MCF 10A (cell line): ENCODE measurements around the gene CEP170B. TPM values are rescaled to one million over a fixed set of nuclear protein-coding genes. Genes with fewer than 3 reads are reported as not detected.
"Not testable (repeated sequence)": the region's sequence is repeated elsewhere in the genome, so short reads cannot be mapped to it uniquely, and the experiment has no call there.

ENCODE experiments used
- BruUV-seq: library from RNA; stranded (reverse); fragments of 400-500 nt; replicated peaks from 2 replicates; lab custom pipeline; 2021; lab: Mats Ljungman, UMichigan
- CTCF ChIA-PET: fragments of 300-600 bp; sonication (Branson Sonifier 250); formaldehyde crosslinking; extraction: SDS; loops from one replicate; lab custom pipeline; 2021; ENCODE audit warnings: antibody characterized with exemption, inconsistent platforms; lab: Yijun Ruan, JAX
- POLR2A ChIA-PET: fragments of 300-600, 350-650 bp; sonication (Branson Sonifier 250); formaldehyde crosslinking; extraction: SDS; loops from one replicate; lab custom pipeline; 2020; ENCODE audit warnings: antibody characterized with exemption, inconsistent platforms; lab: Yijun Ruan, JAX
- DNase-seq: peaks from one replicate; pipeline ENCODE4 v3.0.0-alpha.2; 2018; ENCODE audit not compliant: unreplicated experiment
- H3K27ac Mint-ChIP-seq: one replicate; pipeline ENCODE4 v1.8.0; 2022; ENCODE audit warnings: mild to moderate bottlenecking, low read depth, mixed read lengths; ENCODE audit not compliant: unreplicated experiment
- H3K27me3 Mint-ChIP-seq: one replicate; pipeline ENCODE4 v1.8.0; 2022; ENCODE audit warnings: mixed read lengths; ENCODE audit not compliant: insufficient read depth, unreplicated experiment
- H3K36me3 Mint-ChIP-seq: one replicate; pipeline ENCODE4 v1.8.0; 2022; ENCODE audit warnings: mild to moderate bottlenecking, moderate library complexity, mixed read lengths; ENCODE audit not compliant: insufficient read depth, unreplicated experiment
- H3K4me1 Mint-ChIP-seq: one replicate; pipeline ENCODE4 v1.8.0; 2022; ENCODE audit warnings: mixed read lengths; ENCODE audit not compliant: insufficient read depth, unreplicated experiment
- H3K4me3 Mint-ChIP-seq: one replicate; pipeline ENCODE4 v1.8.0; 2022; ENCODE audit warnings: mild to moderate bottlenecking, moderate library complexity, mixed read lengths; ENCODE audit not compliant: unreplicated experiment
- H3K9me3 Mint-ChIP-seq: one replicate; pipeline ENCODE4 v1.8.0; 2022; ENCODE audit warnings: mixed read lengths; ENCODE audit not compliant: unreplicated experiment
- intact Hi-C: fragments of 100-400 bp; cut with micrococcal nuclease; formaldehyde crosslinking; loops from 2 replicates; pipeline ENCODE4 v1.14.1; 2022
- total RNA-seq: library from RNA; stranded (reverse); gene quantifications from 2 replicates; pipeline ENCODE4 v1.2.3, GENCODE V29; 2022
- TF ChIP-seq, protein P1 (sequence below): fragments of 200-600 bp; IDR thresholded peaks from one replicate; pipeline ENCODE4 v1.8.0; 2022; ENCODE audit warnings: antibody characterized with exemption, mild to moderate bottlenecking; ENCODE audit not compliant: unreplicated experiment

The CEP170B gene
- total RNA-seq, 1 experiment from 2014 or later, result 77.4 TPM

DNA sequence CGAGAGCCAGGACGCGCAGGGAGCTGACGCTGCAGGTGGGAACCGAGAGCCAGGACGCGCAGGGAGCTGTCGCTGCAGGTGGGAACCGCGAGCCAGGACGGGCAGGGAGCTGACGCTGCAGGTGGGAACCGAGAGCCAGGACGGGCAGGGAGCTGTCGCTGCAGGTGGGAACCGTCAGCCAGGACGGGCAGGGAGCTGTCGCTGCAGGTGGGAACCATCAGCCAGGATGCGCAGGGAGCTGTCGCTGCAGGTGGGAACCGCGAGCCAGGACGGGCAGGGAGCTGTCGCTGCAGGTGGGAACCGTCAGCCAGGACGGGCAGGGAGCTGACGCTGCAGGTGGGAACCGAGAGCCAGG is 40.5 kb downstream of the CEP170B start:
- H3K36me3 Mint-ChIP-seq, H3K27ac Mint-ChIP-seq, H3K4me3 Mint-ChIP-seq, H3K4me1 Mint-ChIP-seq, H3K9me3 Mint-ChIP-seq, H3K27me3 Mint-ChIP-seq, DNase-seq, BruUV-seq, intact Hi-C loops, POLR2A ChIA-PET: not testable (repeated sequence)
- CTCF ChIA-PET, result interaction anchor here (0.6 kb wide), 1 partner anchor 1973 kb away, joined by 4 read pairs; no protein-coding TSS in a partner anchor

DNA sequence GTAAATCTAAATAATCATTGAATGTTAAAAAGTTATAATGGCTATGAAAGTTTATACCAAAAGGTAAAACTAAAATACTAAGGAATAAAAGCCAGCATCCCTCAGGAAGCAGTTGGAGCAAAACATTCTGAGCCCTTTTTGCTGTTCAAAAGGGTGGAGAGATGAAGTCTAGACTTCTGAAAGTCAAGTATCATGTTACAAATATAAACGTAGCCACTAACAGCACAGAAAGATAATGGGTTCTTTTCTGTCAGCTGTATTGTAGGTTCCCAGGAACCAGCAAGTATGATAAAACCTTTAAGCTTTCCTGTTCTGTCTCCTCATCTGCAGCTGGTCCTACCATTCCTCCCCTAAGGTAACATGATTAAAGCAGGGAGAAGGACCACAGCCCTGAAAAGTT is 43.2 kb downstream of the CEP170B start:
- intact Hi-C loops, result no loop called here
- Mint-ChIP-seq H3K4me3 (no peak overlapping the region), H3K27ac (no peak overlapping the region), H3K36me3 (no peaks in the 10 kb centered on the region), H3K4me1 (no peaks in the 10 kb centered on the region), H3K27me3 (no peaks in the 10 kb centered on the region), H3K9me3 (no peaks in the 10 kb centered on the region)
- ChIA-PET POLR2A (no interaction called here), CTCF (interaction anchor here (1.6 kb wide), 1 partner anchor 12 kb away, joined by 8 read pairs; no protein-coding TSS in a partner anchor)
- TF ChIP-seq, protein P1, sequence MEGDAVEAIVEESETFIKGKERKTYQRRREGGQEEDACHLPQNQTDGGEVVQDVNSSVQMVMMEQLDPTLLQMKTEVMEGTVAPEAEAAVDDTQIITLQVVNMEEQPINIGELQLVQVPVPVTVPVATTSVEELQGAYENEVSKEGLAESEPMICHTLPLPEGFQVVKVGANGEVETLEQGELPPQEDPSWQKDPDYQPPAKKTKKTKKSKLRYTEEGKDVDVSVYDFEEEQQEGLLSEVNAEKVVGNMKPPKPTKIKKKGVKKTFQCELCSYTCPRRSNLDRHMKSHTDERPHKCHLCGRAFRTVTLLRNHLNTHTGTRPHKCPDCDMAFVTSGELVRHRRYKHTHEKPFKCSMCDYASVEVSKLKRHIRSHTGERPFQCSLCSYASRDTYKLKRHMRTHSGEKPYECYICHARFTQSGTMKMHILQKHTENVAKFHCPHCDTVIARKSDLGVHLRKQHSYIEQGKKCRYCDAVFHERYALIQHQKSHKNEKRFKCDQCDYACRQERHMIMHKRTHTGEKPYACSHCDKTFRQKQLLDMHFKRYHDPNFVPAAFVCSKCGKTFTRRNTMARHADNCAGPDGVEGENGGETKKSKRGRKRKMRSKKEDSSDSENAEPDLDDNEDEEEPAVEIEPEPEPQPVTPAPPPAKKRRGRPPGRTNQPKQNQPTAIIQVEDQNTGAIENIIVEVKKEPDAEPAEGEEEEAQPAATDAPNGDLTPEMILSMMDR, result no peak
- no peak for DNase-seq
- BruUV-seq, result no TSS peak

DNA sequence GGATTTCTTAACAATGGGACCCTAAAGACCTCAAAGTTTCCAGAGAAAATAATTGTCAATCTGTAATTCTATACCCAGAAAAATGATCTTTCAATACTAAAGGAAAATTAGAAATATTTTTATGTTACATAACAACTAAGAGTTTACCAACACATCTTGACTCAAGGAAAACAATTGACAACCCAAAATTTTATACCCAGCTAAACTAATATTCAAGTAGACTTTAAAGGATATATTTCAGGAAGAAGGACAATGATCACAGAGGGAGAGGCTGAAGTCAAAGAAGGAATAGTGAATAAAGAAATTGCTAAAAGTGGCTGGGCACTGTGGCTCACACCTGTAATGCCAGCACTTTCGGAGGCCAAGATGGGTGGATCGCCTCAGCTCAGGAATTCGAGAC is 47.0 kb downstream of the CEP170B start:
- peaks cover 30% of the 10 kb centered on the region for H3K27me3 Mint-ChIP-seq
- no peak for DNase-seq
- no peaks in the 10 kb centered on the region for H3K9me3 Mint-ChIP-seq
- no peak overlapping the region for H3K27ac Mint-ChIP-seq
- TF ChIP-seq, protein P1, result no peak
- H3K36me3 Mint-ChIP-seq, result no peaks in the 10 kb centered on the region
- ChIA-PET CTCF (no interaction called here), POLR2A (no interaction called here)
- no peak overlapping the region for H3K4me3 Mint-ChIP-seq
- BruUV-seq, result no TSS peak
- no peaks in the 10 kb centered on the region for H3K4me1 Mint-ChIP-seq
- intact Hi-C loops, result no loop called here

DNA sequence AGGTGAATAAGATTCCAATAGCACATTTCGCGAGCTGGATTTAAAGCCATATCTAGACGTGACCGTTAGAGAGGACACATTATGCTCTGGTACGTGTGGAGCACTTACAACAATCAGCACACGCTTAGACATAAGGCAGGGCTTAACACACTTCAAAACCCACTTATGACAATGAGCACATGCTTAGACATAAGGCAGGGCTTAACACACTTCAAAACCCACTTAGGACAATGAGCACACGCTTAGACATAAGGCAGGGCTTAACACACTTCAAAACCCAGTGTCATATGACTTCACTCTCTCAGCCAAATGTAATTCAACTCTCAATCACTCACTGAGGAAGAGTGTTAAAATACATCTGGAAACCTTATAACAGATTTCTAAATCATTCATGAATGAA is 48.4 kb downstream of the CEP170B start:
- ChIA-PET POLR2A (no interaction called here), CTCF (interaction anchor here (1.2 kb wide), 1 partner anchor 132 kb away, joined by 4 read pairs; no protein-coding TSS in a partner anchor)
- Mint-ChIP-seq H3K27me3 (peaks cover 30% of the 10 kb centered on the region), H3K4me1 (no peaks in the 10 kb centered on the region), H3K4me3 (no peak overlapping the region), H3K27ac (no peak overlapping the region), H3K9me3 (no peaks in the 10 kb centered on the region), H3K36me3 (peaks cover 1% of the 10 kb centered on the region)
- intact Hi-C loops, result no loop called here
- no TSS peak for BruUV-seq
- TF ChIP-seq, protein P1, result no peak
- no peak for DNase-seq

DNA sequence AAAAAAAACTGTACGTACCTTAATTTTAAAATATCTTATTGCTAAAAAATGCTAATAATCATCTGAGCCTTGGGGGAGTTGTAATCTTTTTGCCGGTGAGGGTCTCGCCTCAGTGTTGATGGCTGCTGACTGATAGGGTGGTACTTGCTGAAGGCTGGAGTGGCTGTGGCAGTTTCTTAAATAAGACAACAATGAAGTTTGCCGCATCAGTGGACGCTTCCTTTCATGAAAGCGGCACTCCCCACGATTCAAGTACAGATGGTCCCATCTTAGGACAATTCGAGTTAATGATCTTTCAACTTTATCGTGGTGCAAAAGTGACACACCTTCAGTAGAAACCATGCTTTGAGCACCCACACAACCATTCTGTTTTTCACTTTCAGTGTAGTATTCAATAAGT is 52.0 kb downstream of the CEP170B start:
- Mint-ChIP-seq H3K4me1 (no peaks in the 10 kb centered on the region), H3K27ac (no peak overlapping the region), H3K9me3 (no peaks in the 10 kb centered on the region), H3K36me3 (peaks cover 6% of the 10 kb centered on the region), H3K27me3 (peaks cover 30% of the 10 kb centered on the region), H3K4me3 (no peak overlapping the region)
- ChIA-PET CTCF (no interaction called here), POLR2A (no interaction called here)
- TF ChIP-seq, protein P1, result no peak
- no TSS peak for BruUV-seq
- no peak for DNase-seq
- intact Hi-C loops, result no loop called here
